Natural killer cell (primary cell): ENCODE measurements around the gene MAP3K7CL. TPM values are rescaled to one million over a fixed set of nuclear protein-coding genes. Genes with fewer than 3 reads are reported as not detected.

Experiments used
- ATAC-seq, 3 donors: fragments of 150-1000 bp in 2 of 3; fragments of 200-7000 bp in 1 of 3; cut with Tn5 transposase; 1 replicate in 1 of 3; 2 replicates in 2 of 3; pipeline ENCODE4 v1.10.0; 2021; ENCODE audit warnings: mild to moderate bottlenecking in 2 of 3, moderate library complexity in 2 of 3
- DNase-seq, 2 donors: peaks; one replicate each; pipeline versions ENCODE4 v3.0.0 to v3.0.0-alpha.2; 2013 to 2021; ENCODE audit warnings: mixed read lengths in 1 of 2
- H3K27ac ChIP-seq: one replicate; pipeline ENCODE4 v1.5.1; 2013; ENCODE audit warnings: mild to moderate bottlenecking, low read length
- H3K27me3 ChIP-seq: one replicate; pipeline ENCODE4 v1.6.1; 2013; ENCODE audit warnings: low read length; ENCODE audit not compliant: control insufficient read depth, insufficient read depth
- H3K36me3 ChIP-seq: one replicate; pipeline ENCODE4 v1.6.1; 2013; ENCODE audit warnings: low read length; ENCODE audit not compliant: control insufficient read depth, insufficient read depth
- H3K4me1 ChIP-seq: one replicate; pipeline ENCODE4 v1.6.1; 2013; ENCODE audit warnings: low read length; ENCODE audit not compliant: control insufficient read depth, insufficient read depth
- H3K4me3 ChIP-seq: one replicate; pipeline ENCODE4 v1.5.1; 2013; ENCODE audit warnings: low read length
- H3K9me3 ChIP-seq: one replicate; pipeline ENCODE4 v1.6.1; 2013; ENCODE audit warnings: low read length; ENCODE audit not compliant: control insufficient read depth, insufficient read depth
- H3K27ac Mint-ChIP-seq, 2 donors: one replicate each; pipeline ENCODE4 v1.8.0; 2022; ENCODE audit warnings: mild to moderate bottlenecking in 2 of 2, mixed read lengths in 2 of 2, moderate library complexity in 1 of 2
- H3K27me3 Mint-ChIP-seq, 2 donors: one replicate each; pipeline ENCODE4 v1.8.0; 2022; ENCODE audit warnings: low read depth in 2 of 2, mixed read lengths in 2 of 2
- H3K36me3 Mint-ChIP-seq: one replicate; pipeline ENCODE4 v1.8.0; 2022; ENCODE audit warnings: mixed read lengths
- H3K4me1 Mint-ChIP-seq, 2 donors: one replicate each; pipeline ENCODE4 v1.8.0; 2022; ENCODE audit warnings: mixed read lengths in 2 of 2
- H3K4me3 Mint-ChIP-seq: one replicate; pipeline ENCODE4 v1.8.0; 2022; ENCODE audit warnings: mild to moderate bottlenecking, moderate library complexity, mixed read lengths
- H3K9me3 Mint-ChIP-seq, 2 donors: one replicate each; pipeline ENCODE4 v1.8.0; 2022; ENCODE audit warnings: mixed read lengths in 2 of 2
- WGBS: methylation state at CpG from one replicate; pipeline ENCODE4 v1.1.7; 2013; ENCODE audit warnings: missing lambda C conversion rate; ENCODE audit not compliant: insufficient coverage; 5-methylcytosine and 5-hydroxymethylcytosine counted together
- intact Hi-C: fragments of 100-400 bp; cut with micrococcal nuclease; formaldehyde crosslinking; loops from one replicate; pipeline ENCODE4 v1.14.2; 2022
- total RNA-seq, 4 donors: library from RNA; stranded (reverse); fragments of 120-200 nt in 1 of 4; gene quantifications; one replicate each; pipeline versions ENCODE4 v1.2.3 to v1.2.4, GENCODE V29; 2013 to 2022
- TF ChIP-seq, protein P1 (sequence below): fragments of 200-600 bp; IDR thresholded peaks from one replicate; pipeline ENCODE4 v1.8.0; 2022; ENCODE audit warnings: antibody characterized with exemption

The MAP3K7CL gene
- total RNA-seq, 3 donors from 2014 or later (not counting 1 experiment from before 2014, with no cell fraction given): 7.0 to 16.3 (median 11.5) TPM

DNA sequence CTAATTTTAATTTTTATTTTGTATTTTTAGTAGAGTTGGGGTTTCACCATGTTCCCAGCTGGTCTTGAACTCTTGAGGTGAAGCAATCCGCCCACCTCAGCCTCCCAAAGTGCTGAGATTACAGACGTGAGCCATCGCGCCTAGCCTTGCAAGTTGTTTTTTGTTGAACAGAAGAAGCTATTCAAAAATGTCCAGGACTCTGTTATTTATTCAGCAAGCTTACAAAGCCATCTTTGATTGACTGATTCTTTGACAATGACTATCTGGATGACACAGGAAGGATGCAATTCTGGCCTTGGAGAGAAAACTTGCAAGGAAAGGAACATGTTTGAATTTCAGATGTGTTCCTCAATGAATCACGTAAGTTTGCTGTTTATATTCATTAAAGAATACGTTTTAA lies 63.5 kb downstream of the MAP3K7CL start:
- Mint-ChIP-seq H3K4me3 (no peak overlapping the region), H3K4me1 (peaks cover 26 to 29% of the 10 kb centered on the region in 2 donors), H3K36me3 (peaks cover 9% of the 10 kb centered on the region), H3K27ac (no peak overlapping the region), H3K27me3 (peaks cover 13 to 14% of the 10 kb centered on the region in 2 donors), H3K9me3 (no peaks in the 10 kb centered on the region)
- Histone ChIP-seq H3K4me3 (no peak overlapping the region), H3K36me3 (no peaks in the 10 kb centered on the region), H3K4me1 (peaks cover 12% of the 10 kb centered on the region), H3K27ac (no peak overlapping the region), H3K9me3 (no peaks in the 10 kb centered on the region), H3K27me3 (no peaks in the 10 kb centered on the region)
- no peak for DNase-seq
- no peak for ATAC-seq
- intact Hi-C loops: loop anchor here (10.0 kb wide), 1 partner anchor 101 kb away; the partner anchor contains the start of gene BACH1
- 94% methylated on average over 5 of the region's 6 CpGs for WGBS
- TF ChIP-seq, protein P1, sequence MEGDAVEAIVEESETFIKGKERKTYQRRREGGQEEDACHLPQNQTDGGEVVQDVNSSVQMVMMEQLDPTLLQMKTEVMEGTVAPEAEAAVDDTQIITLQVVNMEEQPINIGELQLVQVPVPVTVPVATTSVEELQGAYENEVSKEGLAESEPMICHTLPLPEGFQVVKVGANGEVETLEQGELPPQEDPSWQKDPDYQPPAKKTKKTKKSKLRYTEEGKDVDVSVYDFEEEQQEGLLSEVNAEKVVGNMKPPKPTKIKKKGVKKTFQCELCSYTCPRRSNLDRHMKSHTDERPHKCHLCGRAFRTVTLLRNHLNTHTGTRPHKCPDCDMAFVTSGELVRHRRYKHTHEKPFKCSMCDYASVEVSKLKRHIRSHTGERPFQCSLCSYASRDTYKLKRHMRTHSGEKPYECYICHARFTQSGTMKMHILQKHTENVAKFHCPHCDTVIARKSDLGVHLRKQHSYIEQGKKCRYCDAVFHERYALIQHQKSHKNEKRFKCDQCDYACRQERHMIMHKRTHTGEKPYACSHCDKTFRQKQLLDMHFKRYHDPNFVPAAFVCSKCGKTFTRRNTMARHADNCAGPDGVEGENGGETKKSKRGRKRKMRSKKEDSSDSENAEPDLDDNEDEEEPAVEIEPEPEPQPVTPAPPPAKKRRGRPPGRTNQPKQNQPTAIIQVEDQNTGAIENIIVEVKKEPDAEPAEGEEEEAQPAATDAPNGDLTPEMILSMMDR: no peak

DNA sequence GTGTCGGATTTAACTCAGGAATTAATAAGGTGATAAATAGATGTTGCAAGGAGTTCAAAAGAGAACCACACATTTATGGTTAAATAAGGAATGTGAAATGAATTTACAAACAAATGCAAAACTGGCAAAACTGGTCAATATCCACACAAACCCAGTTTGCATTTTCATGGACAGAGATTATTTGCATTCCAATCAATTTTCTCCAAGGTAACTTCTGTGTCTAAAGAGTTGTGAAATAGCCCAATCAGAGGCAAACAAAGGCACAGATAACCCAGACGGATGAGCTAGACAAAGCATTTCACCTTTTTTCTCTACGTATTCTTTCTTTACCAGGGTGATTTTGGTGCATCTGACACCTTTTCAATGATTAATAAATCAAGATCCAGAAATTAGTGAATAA lies 63.9 kb downstream of the MAP3K7CL start:
- Mint-ChIP-seq H3K27me3 (peaks cover 13 to 14% of the 10 kb centered on the region in 2 donors), H3K36me3 (peaks cover 9% of the 10 kb centered on the region), H3K27ac (no peak overlapping the region), H3K4me3 (no peak overlapping the region), H3K4me1 (peaks cover 26 to 29% of the 10 kb centered on the region in 2 donors), H3K9me3 (no peaks in the 10 kb centered on the region)
- intact Hi-C loops: loop anchor here (10.0 kb wide), 1 partner anchor 100 kb away; the partner anchor contains the start of gene BACH1
- Histone ChIP-seq H3K27ac (no peak overlapping the region), H3K9me3 (no peaks in the 10 kb centered on the region), H3K4me1 (peaks cover 12% of the 10 kb centered on the region), H3K4me3 (no peak overlapping the region), H3K27me3 (no peaks in the 10 kb centered on the region), H3K36me3 (no peaks in the 10 kb centered on the region)
- DNase-seq (no peak), ATAC-seq (no peak)
- TF ChIP-seq, protein P1: no peak
- WGBS: 100% methylated on average over 2 of the region's 3 CpGs

DNA sequence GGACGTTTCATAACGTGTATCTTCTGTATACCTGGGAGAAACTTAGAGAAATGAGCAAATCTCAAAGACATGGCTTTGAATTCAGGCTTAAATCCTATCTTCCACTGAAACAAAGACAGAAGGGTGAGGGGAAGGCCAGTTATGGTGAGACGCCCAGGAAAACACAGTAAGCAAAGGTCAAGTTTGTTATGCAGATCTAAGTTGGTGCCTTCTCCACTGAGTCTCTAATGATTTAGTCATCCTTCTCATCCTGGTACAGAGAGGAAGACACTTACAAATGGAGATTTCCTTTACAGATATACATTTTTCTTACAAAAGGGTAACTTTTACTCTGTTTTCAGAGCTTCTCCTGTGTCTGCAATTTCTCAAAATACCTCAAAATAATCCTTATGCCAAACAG lies 64.4 kb downstream of the MAP3K7CL start:
- H3K4me1 ChIP-seq: peaks cover 12% of the 10 kb centered on the region

More for the DNA sequence above, 64.4 kb downstream of the MAP3K7CL start:
- Mint-ChIP-seq H3K27ac (no peak overlapping the region), H3K4me3 (no peak overlapping the region), H3K36me3 (peaks cover 9% of the 10 kb centered on the region), H3K4me1 (peaks cover 26 to 29% of the 10 kb centered on the region in 2 donors), H3K27me3 (peaks cover 13 to 14% of the 10 kb centered on the region in 2 donors), H3K9me3 (no peaks in the 10 kb centered on the region)
- DNase-seq (no peak), ATAC-seq (no peak)
- H3K36me3 ChIP-seq: no peaks in the 10 kb centered on the region
- no peak overlapping the region for H3K4me3 ChIP-seq
- H3K9me3 ChIP-seq: no peaks in the 10 kb centered on the region
- WGBS: 94% methylated on average over 3 of the region's 3 CpGs
- no peaks in the 10 kb centered on the region for H3K27me3 ChIP-seq
- TF ChIP-seq, protein P1: no peak
- intact Hi-C loops: loop anchor here (10.0 kb wide), 1 partner anchor 100 kb away; the partner anchor contains the start of gene BACH1
- H3K27ac ChIP-seq: no peak overlapping the region
